ENCODE results near the gene ADGRV1.
"Not testable (repeated sequence)": the region's sequence is repeated elsewhere in the genome, so short reads cannot be mapped to it uniquely, and the experiment has no call there.

Gene ADGRV1

GRCh38 chr5:91000743-91001142 lies 442.1 kb downstream of the ADGRV1 start:
- no peak overlapping the region for H3K27ac ChIP-seq
- H3K36me3 ChIP-seq (ENCODE audit: insufficient read depth, low read length), result no peaks in the 10 kb centered on the region
- H3K9ac ChIP-seq (ENCODE audit: insufficient read length), result no peak overlapping the region
- H3K4me3 ChIP-seq, result no peak overlapping the region
- TF ChIP-seq POLR2AphosphoS5 (IDR thresholded peaks at IDR 0.05; ENCODE audit: borderline replicate concordance, low read depth, low read length) (no peak), FOXP2 (optimal IDR thresholded peaks at IDR 0.05; ENCODE audit: control extremely low read depth, extremely low read length, insufficient read depth) (no peak), EZH2 (IDR thresholded peaks at IDR 0.05) (no peak)
- H3K9me3 ChIP-seq (ENCODE audit: low read depth, low read length), result no peaks in the 10 kb centered on the region
- DNase-seq (ENCODE audit: low read depth, low spot score), result no peak

- H3K27ac ChIP-seq, result no peak overlapping the region
- no peak for DNase-seq (ENCODE audit: low read depth, low spot score)
- H3K4me3 ChIP-seq, result no peak overlapping the region
- no peak overlapping the region for H3K9ac ChIP-seq (ENCODE audit: insufficient read length)
- TF ChIP-seq EZH2 (IDR thresholded peaks at IDR 0.05) (no peak), FOXP2 (optimal IDR thresholded peaks at IDR 0.05; ENCODE audit: control extremely low read depth, extremely low read length, insufficient read depth) (no peak), POLR2AphosphoS5 (IDR thresholded peaks at IDR 0.05; ENCODE audit: borderline replicate concordance, low read depth, low read length) (no peak)
- no peaks in the 10 kb centered on the region for H3K9me3 ChIP-seq (ENCODE audit: low read depth, low read length)
- H3K36me3 ChIP-seq (ENCODE audit: insufficient read depth, low read length), result no peaks in the 10 kb centered on the region
These were observed 448.1 kb downstream of the ADGRV1 start for GRCh38 chr5:91006713-91007112.

- no peak for DNase-seq (ENCODE audit: low read depth, low spot score)
- Histone ChIP-seq H3K9me3 (ENCODE audit: low read depth, low read length) (no peaks in the 10 kb centered on the region), H3K4me3 (no peak overlapping the region), H3K27ac (no peak overlapping the region), H3K36me3 (ENCODE audit: insufficient read depth, low read length) (no peaks in the 10 kb centered on the region), H3K9ac (ENCODE audit: insufficient read length) (no peak overlapping the region)
- TF ChIP-seq POLR2AphosphoS5 (IDR thresholded peaks at IDR 0.05; ENCODE audit: borderline replicate concordance, low read depth, low read length), result no peak
- no peak for TF ChIP-seq FOXP2 (optimal IDR thresholded peaks at IDR 0.05; ENCODE audit: control extremely low read depth, extremely low read length, insufficient read depth)
- TF ChIP-seq EZH2 (IDR thresholded peaks at IDR 0.05), result no peak
These were observed 448.7 kb downstream of the ADGRV1 start for GRCh38 chr5:91007251-91007650.

GRCh38 chr5:91007780-91008402 lies 449.3 kb downstream of the ADGRV1 start:
- H3K9ac ChIP-seq (ENCODE audit: insufficient read length), result no peak overlapping the region
- no peak overlapping the region for H3K27ac ChIP-seq
- DNase-seq (ENCODE audit: low read depth, low spot score), result no peak
- H3K4me3 ChIP-seq, result no peak overlapping the region
- H3K9me3 ChIP-seq (ENCODE audit: low read depth, low read length), result no peaks in the 10 kb centered on the region
- TF ChIP-seq FOXP2 (optimal IDR thresholded peaks at IDR 0.05; ENCODE audit: control extremely low read depth, extremely low read length, insufficient read depth) (no peak), POLR2AphosphoS5 (IDR thresholded peaks at IDR 0.05; ENCODE audit: borderline replicate concordance, low read depth, low read length) (no peak), EZH2 (IDR thresholded peaks at IDR 0.05) (no peak)
- H3K36me3 ChIP-seq (ENCODE audit: insufficient read depth, low read length), result no peaks in the 10 kb centered on the region

GRCh38 chr5:91010090-91010489 lies 451.5 kb downstream of the ADGRV1 start:
- no peak for DNase-seq (ENCODE audit: low read depth, low spot score)
- no peak overlapping the region for H3K4me3 ChIP-seq
- no peak for TF ChIP-seq EZH2 (IDR thresholded peaks at IDR 0.05)
- no peak for TF ChIP-seq FOXP2 (optimal IDR thresholded peaks at IDR 0.05; ENCODE audit: control extremely low read depth, extremely low read length, insufficient read depth)
- TF ChIP-seq POLR2AphosphoS5 (IDR thresholded peaks at IDR 0.05; ENCODE audit: borderline replicate concordance, low read depth, low read length), result no peak

GRCh38 chr5:91011029-91011428 lies 452.4 kb downstream of the ADGRV1 start:
- Histone ChIP-seq H3K9ac (ENCODE audit: insufficient read length) (no peak overlapping the region), H3K27ac (no peak overlapping the region), H3K9me3 (ENCODE audit: low read depth, low read length) (no peaks in the 10 kb centered on the region), H3K36me3 (ENCODE audit: insufficient read depth, low read length) (no peaks in the 10 kb centered on the region), H3K4me3 (no peak overlapping the region)
- TF ChIP-seq EZH2 (IDR thresholded peaks at IDR 0.05) (no peak), POLR2AphosphoS5 (IDR thresholded peaks at IDR 0.05; ENCODE audit: borderline replicate concordance, low read depth, low read length) (no peak), FOXP2 (optimal IDR thresholded peaks at IDR 0.05; ENCODE audit: control extremely low read depth, extremely low read length, insufficient read depth) (no peak)
- no peak for DNase-seq (ENCODE audit: low read depth, low spot score)

More at GRCh38 chr5:91010090-91010489, 451.5 kb downstream of the ADGRV1 start:
- Histone ChIP-seq H3K36me3 (ENCODE audit: insufficient read depth, low read length) (no peaks in the 10 kb centered on the region), H3K9me3 (ENCODE audit: low read depth, low read length) (no peaks in the 10 kb centered on the region), H3K9ac (ENCODE audit: insufficient read length) (no peak overlapping the region), H3K27ac (no peak overlapping the region)

- H3K9ac ChIP-seq (ENCODE audit: insufficient read length); DNase-seq (ENCODE audit: low read depth, low spot score); H3K9me3 ChIP-seq (ENCODE audit: low read depth, low read length); H3K27ac ChIP-seq; H3K36me3 ChIP-seq (ENCODE audit: insufficient read depth, low read length); H3K4me3 ChIP-seq: not testable (repeated sequence)
These were observed 454.3 kb downstream of the ADGRV1 start for GRCh38 chr5:91012867-91013266.

- H3K9me3 ChIP-seq (ENCODE audit: low read depth, low read length), result no peaks in the 10 kb centered on the region
- H3K9ac ChIP-seq (ENCODE audit: insufficient read length), result no peak overlapping the region
- no peak for DNase-seq (ENCODE audit: low read depth, low spot score)
- H3K27ac ChIP-seq, result no peak overlapping the region
- no peaks in the 10 kb centered on the region for H3K36me3 ChIP-seq (ENCODE audit: insufficient read depth, low read length)
- no peak overlapping the region for H3K4me3 ChIP-seq
- no peak for TF ChIP-seq EZH2 (IDR thresholded peaks at IDR 0.05)
- TF ChIP-seq FOXP2 (optimal IDR thresholded peaks at IDR 0.05; ENCODE audit: control extremely low read depth, extremely low read length, insufficient read depth), result no peak
- no peak for TF ChIP-seq POLR2AphosphoS5 (IDR thresholded peaks at IDR 0.05; ENCODE audit: borderline replicate concordance, low read depth, low read length)
These were observed 457.7 kb downstream of the ADGRV1 start for GRCh38 chr5:91016322-91016721.

All from SK-N-MC (cell line).